KBM-7 (cell line): ENCODE results near the gene MAP4K4.
"Not testable (repeated sequence)": the region's sequence is repeated elsewhere in the genome, so short reads cannot be mapped to it uniquely, and the experiment has no call there.

Source experiments
- DNase-seq: peaks from one replicate; pipeline ENCODE4 v3.0.0-alpha.2; 2015
- in situ Hi-C: fragments of 300-500 bp; cut with MboI; formaldehyde crosslinking; loops from 2 replicates; pipeline ENCODE4 v1.14.3; 2020; ENCODE audit warnings: low sequenced_read_pairs, low pct_unique_long_range_greater_than_20kb, mixed read lengths

MAP4K4 gene

DNA sequence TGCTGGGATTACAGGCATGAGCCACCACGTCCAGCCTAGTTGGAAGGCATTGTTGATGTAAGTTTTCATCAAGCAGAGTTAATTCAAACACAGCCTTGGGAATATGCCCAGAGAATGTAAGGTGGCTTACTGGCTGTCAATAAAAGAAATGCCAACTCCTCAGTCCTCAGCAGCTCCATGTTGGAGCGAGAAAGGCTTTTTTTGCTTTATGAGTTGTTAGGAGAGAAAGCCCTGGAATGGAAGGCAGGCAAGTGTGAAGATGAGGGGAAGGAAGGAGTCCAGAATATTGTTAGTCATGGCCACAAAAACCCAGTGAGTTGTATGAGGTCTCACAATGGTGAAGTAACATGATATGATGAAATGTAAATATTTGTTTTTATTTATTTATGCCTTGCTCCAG is 57.1 kb downstream of the MAP4K4 start:
- no peak for DNase-seq
- in situ Hi-C loops, result no loop called here

DNA sequence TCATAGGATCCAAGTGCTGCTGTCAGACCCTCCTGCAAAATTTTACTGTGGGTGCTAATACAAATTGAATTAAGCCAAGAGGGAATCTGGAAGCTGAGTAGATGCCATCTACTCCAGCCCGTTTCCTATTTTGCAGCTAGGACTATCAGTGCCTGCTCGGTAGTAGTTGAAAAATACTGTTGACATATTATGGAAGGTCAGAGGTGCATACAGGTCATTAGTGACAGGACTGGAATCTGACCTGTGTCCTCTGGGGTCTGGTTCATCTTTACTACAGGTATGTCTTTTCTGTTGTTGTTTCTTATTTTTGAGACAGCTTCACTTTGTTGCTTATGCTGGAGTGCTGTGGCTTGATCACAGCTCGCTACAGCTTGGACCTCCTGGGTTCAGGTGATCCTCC is 58.8 kb downstream of the MAP4K4 start:
- in situ Hi-C loops, result no loop called here
- DNase-seq, result no peak

DNA sequence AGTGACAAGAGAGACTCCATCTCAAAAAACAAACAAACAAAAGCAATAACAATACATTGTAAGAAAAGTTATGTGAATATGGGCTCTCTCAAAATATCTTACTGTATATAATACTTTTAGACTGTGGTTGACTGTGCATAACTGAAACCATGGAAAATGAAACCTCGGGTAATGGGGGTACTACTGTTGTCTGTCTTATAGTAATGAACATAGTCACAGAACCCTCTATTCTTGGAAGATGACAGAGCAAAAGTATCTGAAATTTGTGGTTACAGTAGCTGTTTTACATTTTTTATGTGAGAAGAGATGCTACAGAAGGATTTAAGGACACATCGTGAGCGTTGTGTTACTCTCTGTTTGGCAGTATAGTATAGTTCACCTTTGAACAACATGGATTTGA is 60.5 kb downstream of the MAP4K4 start:
- in situ Hi-C loops, result no loop called here
- DNase-seq, result no peak

DNA sequence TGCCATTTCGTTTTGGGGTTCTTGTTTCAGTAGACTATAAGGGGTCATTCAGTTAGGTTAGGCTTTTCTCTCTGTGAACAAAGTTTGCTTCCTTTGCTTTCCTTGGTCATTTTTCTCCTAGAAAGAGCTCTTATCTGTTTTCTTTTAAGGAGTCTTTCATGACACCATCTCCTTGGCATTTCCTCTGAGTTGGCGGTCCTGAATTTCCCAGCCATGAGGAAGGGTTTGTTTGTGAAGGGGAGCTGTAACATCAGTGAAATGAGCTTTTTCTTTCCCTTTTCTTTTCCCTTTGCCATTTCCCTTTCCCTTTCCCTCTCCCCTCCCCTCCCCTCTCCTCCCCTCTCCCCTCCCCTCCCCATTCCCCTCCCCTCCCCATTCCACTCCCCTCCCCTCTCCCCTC is 61.7 kb downstream of the MAP4K4 start:
- DNase-seq, result no peak
- in situ Hi-C loops, result no loop called here

DNA sequence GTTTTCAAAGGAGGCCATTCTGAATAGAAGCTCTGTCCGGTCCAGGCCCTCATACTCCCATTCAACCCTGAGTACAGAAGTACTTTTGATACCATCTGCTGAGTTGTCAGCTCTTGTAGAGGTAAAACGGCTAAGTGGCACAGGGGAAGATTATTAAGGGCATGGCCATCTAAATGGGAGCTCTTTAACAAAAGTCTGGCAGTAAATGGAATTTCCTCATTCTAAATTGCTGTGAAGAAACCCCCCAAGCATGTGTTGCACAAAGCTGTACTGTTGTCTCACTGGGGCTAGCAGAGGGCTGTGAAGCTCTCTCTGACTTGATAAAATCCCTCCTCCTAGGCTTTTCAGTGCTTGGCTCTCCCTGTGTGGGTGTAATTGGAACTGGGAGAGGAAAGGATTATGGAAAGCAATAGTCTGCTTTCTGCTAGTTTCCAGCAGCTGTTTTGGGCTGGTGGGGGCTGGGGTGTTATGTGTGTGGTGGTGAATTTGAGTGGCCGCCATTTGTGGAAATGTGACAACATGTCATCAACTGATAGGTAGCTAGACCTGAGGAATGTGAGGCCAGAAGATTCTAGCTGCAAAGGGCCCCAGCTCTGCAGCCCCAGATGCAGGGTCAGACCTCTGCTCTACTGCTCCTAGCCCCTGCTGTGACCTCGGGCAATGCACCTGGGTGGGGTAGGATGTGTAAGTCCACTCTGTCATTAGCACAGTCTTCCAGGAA is 65.1 kb downstream of the MAP4K4 start:
- DNase-seq, result no peak
- in situ Hi-C loops, result no loop called here

DNA sequence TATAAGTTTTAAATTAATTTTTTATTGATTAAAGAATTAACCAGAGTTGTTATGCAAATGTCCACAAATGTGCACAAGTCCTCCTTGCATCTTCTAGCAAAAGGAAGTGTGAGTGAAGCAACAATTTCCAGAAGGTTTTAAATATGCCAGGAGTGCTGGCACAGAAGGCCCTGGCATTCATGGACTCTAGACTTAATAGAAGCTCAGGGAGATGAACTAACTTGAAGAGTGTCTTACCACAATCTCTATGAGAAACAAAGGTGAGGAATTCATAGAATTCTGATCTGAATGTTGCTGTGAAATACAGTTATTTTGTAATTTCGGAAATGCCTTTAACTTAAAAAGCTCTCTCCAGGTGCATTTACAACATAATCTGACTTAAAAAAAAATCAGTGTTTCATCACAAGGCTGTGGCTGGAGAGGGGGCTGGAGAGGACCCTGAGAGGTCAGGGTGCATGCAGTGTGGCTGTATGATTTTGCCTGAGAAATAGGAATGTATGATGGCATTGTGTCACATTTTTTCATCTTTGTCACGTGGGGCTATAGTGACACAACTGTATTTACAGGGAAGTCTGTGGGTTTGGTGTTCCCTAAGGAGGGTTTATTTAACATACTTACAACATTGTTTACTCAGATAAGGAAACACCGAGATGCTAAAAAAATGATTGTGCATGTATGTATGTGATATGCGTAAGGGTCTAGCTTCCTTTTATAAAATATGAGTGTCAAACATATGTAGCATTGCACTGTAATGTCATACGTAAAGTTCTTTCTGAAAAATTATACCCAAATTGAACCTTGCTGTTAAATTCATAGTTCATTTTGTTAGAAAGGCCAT is 66.2 kb downstream of the MAP4K4 start:
- in situ Hi-C loops, result no loop called here
- DNase-seq, result no peak

DNA sequence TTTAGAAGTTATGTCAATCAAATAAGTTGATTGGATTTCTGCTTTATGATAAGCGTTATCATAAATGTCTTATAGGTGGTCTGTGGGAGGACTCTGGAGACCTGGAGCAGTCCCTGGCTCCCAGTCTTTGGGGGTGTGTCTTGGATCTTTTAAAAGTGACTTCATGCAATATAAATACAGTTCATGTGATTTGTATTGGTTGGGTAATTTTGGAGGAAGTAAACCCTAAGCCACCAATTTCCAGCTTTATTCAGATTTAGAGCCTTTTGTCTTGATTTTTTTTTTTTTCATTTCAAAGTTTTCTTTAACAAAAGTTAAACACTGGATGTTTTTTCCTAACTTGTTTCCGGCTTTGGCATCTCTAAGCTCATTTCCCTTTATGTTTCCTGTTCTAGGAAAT is 68.8 kb downstream of the MAP4K4 start:
- DNase-seq, result no peak
- in situ Hi-C loops, result no loop called here

DNA sequence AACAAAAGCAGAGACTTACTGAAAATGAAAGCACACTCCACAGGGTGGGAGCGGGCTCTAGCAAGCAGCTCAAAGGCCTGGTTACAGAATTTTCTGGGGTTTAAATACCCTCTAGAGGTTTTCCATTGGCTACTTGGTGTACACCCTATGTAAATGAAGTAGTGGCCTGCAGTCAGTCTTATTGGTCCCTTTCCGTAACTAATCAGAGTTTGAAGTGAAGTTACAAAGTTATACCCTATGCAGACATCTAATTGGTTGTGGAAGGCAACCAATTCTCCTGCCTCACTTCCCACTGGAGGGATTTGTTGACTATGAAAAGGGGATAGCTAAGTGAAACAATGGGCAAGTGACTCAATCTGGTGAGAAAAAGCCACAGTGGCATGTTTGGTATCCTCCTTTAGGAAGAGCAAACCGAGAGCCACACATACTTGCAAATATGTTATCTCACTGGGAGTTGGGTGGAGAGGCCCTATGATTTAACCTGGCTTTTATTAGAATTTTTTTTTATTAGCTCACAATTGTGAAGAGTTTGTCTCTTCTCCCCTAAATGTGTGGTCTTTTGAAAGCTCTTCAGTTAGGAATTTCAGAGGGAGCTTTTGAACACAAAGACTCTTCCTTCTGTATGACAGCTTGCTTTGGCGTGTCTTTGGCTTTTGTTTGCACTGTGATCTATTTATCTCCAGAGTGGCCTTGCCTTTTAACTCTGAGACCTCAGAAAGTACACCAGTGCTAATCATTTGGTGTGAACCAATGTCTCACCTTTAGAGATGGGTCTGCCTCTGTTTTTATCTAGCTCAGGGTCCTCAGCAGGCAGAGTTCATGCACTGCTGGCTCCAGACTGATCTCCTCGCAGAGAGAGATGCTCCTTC is 69.6 kb downstream of the MAP4K4 start:
- in situ Hi-C loops, result no loop called here
- DNase-seq, result no peak

DNA sequence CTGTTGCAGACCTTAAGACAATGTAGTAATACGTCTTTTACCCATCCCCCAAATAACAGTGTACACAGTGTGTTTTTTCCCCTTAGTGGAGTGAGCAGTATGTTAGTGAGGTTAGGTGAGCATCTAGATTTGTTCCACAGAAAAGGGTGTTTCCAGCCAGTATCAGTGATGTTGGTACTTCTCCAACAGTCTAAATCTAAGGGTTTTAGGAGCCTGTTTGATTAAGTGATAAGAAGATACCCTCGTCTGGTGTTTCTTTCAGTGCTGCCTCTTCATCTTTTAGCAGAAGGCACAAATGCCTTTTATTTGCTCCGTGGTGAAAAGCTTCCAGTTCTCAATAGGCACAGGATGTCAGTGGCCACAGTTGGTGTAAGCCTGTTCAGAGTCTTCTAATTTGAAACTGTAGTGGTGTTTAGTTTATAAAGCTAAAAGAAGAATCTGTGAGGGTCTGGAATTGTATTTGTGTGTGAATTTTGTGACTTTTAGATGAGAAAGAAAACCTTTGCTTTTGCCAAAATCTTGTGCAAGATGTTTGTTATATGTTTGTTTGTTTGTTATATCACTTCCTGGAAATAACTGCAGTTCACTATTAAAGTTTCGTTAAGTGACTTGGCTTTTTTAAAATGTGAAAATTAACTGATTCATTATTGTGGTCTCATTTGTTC is 71.2 kb downstream of the MAP4K4 start:
- DNase-seq, result no peak
- in situ Hi-C loops, result no loop called here

DNA sequence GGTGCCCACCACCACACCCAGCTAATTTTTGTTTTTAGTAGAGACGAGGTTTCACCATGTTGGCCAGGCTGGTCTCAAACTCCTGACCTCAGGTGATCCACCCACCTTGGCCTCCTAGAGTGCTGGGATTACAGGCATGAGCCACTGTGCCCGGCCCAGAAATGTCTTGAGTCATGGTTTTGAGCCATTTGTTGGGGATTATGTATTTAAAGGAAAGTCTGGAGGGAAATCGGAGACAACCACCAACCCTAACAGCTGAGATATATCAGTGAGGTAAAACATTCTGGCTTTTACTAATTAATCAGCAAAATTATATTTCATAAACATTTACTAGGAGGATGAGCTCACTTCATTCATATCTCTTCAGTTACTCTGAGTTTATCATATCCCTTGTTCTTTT is 72.2 kb downstream of the MAP4K4 start:
- DNase-seq, in situ Hi-C loops: not testable (repeated sequence)

DNA sequence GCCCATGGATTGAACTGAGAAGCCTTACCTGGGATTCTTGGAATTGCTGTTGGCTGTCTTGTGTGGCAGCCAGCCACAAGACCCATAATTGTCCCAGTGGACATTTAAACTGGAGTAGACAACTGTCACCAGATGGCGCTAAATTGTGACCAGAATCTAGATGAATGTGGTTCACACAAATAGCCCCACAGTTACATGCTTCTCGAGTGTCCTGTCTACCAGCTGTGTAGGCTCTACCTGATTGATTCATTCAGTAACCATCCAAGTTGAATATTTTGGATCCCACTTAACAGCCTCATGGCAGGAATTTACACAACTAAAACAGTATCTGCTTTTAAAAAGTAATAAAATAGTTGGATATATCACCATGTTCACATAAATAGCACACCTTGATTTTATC is 73.2 kb downstream of the MAP4K4 start:
- in situ Hi-C loops, result no loop called here
- peak; percentile 71 for DNase-seq

DNA sequence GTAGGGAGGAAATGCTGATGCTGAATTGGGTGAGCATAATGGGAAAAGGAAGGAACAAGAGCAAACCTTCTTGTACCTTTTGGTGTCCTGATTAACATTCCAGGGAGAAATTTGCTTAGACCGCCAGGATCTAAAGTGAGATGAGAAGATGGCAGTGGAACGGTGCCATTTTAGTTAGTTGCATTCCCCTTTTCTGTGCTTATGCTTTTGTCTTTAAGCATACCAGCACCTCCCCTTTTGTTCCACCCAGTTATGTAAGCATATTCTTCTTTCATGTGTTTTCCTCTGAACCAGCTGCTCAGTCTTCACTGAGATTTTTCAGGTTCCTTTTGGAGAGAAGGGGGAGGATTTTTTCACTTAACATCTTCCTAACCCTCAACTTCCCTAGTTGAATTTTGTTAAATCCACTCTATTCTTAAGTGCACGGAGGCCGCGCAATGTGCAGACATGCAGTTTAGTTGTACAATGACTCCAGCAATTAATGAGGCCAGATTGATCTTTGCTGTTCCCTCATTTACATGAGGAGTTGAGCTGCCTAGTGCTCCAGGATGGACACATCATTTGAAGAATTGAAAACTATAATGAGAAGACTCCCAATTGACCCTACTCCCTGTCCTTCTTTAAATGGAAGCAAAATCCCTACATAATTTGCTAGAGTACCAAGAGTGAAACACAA is 73.9 kb downstream of the MAP4K4 start:
- in situ Hi-C loops, result no loop called here
- DNase-seq, result no peak

DNA sequence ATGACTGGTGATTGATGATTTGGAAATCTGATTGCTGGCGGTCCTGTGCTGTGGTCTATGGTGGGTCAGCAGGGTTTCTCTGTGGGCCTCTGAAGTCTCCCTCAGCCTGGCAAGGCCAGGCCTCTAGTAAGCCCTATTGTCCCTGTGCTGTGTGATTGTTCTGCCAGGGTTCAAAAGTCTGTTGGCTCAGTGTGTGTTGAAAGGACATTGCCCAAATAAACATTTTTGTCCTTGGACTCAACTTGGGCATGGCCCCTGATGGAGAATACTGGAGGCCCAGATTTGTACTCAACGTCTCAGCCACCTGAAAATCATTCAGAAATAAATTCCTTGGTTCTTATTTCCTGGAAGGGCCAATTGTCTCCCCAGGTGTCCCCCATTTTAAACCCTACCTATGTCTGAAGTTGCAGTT is 74.4 kb downstream of the MAP4K4 start:
- in situ Hi-C loops, result no loop called here
- DNase-seq, result no peak

DNA sequence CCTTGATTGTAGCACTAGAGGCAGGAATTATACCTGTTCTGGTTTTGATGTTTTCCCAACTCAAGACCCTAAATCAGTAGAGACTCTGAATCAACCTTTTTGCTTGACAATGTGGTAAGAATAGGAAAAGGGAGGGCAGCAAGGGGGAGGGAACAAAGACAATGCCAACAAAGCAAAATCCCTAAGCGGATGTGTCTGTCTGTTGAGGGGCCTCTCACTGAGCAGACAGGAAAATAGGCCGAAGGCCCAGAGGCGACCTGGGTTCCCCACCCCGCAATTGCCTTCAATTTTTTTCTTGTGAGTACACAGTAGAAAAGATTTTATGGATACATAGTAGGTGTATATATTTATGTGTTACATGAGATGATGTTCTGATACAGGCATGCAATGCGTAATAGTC is 75.6 kb downstream of the MAP4K4 start:
- no peak for DNase-seq
- in situ Hi-C loops, result no loop called here

DNA sequence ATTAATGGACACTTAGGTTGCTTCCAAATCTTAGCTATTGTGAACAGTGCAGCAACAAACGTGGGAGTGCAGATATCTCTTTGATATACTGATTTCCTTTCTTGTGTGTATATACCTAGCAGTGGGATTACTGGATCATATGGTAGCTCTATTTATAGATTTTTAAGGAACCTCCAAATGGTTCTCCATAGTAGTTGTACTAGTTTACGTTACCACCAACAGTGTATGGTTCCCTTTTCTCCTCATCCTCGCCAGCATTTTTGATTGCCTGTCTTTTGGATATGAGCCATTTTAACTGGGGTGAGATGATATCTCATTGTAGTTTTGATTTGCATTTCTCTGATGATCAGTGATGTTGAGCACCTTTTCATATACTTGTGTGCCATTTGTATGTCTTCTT is 76.5 kb downstream of the MAP4K4 start:
- in situ Hi-C loops, result not testable (repeated sequence)
- peak; percentile 20 for DNase-seq

DNA sequence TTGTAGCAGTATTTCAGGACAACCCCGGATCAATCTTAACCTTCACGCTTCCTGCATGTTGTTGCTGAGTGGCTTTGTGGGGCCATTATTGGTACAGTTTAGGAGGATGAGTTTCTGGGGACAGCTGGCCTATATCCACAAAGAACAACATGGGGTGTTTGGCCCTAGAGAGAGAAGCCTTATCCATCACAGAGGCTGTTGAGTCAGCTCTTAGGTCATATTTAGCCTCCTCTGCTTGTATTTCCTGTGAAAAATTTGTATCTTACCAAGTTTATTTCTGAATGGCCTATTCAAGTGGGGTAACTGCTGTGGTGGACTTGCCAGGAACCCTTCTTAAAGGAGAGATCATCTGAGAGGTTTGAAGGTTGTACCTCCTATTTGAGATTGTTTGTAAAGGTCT is 77.6 kb downstream of the MAP4K4 start:
- in situ Hi-C loops, result no loop called here
- no peak for DNase-seq

DNA sequence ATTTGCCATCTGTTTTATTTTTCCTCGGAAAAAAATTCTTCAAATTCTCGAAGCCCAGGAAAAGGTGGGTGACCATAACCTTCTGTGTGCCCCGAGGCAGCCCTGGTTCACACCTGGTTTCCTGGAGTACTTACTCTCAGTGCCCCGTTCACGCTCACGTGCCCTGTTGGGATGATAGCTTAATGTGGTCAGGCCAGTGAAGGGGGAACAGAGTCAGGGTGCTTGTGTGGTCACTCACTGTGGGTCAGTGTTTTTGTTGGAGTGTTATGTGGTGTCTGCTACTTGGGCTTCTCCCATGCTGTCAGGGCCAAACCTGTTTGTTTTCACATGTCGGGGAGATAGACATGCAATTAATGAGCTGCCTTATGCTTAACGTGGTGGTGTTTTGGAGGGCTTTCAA is 78.1 kb downstream of the MAP4K4 start:
- in situ Hi-C loops, result no loop called here
- no peak for DNase-seq

DNA sequence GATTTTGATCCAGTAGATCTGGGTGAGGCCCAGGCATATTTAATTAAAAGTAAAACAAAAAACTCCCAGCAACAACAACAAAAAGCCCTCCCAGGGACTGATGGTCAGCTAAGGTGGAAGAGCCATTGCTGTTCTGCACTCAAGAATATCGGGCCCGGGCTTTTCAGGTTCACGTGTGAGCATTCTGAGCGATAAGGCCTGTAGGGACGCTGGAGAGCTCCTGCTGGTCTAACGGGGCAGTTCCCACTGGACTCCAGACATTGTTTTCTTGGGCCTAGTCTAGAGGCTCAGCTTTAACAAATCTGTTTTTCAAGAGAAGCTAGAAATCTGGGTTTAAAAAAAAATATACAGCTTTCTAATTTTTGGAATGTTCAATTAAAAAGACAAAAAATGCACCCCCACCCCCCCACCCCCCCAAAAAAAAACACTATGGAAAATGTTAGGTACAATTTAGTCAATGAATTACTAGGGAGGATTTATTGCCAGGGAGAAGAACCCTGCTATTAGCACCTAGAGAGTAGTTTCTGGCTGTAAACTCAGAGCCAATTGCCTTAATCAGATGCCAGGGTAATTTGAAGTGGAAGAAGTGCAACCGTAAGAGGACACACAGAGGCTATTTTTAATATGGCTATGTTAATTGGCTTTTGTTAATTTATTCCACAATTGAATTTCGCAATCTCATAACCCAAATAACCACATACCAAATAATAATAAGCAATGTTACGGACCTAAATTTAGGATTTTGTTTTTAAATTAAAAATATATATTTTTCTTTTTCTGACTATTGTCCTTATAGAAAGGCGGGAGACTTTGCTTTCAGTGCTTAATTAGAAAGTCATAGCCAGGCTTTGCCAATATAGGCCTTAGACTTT is 78.9 kb downstream of the MAP4K4 start:
- in situ Hi-C loops, result no loop called here

More for the DNA sequence above, 78.9 kb downstream of the MAP4K4 start:
- DNase-seq, result no peak
